HepG2 (cell line): ENCODE results near the gene INSRR. TPM values are rescaled to one million over a fixed set of nuclear protein-coding genes. Genes with fewer than 3 reads are reported as not detected.

ENCODE experiments used
- NR2C2 ChIP-seq: sonication (generic); formaldehyde crosslinking; IDR thresholded peaks from 2 replicates; pipeline ENCODE4 v1.4.0; 2020; ENCODE audit warnings: missing genetic modification reagents, mild to moderate bottlenecking, moderate library complexity, borderline replicate concordance
- NR2F1 ChIP-seq, 2 experiments: fragments of 450-650 bp in 1 of 2; formaldehyde crosslinking in 1 of 2; IDR thresholded peaks; 2 replicates each; pipeline versions ENCODE4 v1.5.0 to v1.6.1; 2016 to 2020; ENCODE audit warnings: mild to moderate bottlenecking in 1 of 2, missing compliant biosample characterization in 1 of 2, missing genetic modification reagents in 1 of 2, moderate library complexity in 1 of 2
- POLR2AphosphoS2 ChIP-seq: IDR thresholded peaks from 2 replicates; pipeline ENCODE4 v1.6.1; 2011; ENCODE audit warnings: low read depth, low read length, improper control_type of control experiment
- SAP130 ChIP-seq: IDR thresholded peaks from 2 replicates; pipeline ENCODE4 v1.6.1; 2016; ENCODE audit warnings: low read depth
- ZMYM3 ChIP-seq: sonication (generic); formaldehyde crosslinking; IDR thresholded peaks from 2 replicates; pipeline ENCODE4 v1.5.1; 2020; ENCODE audit warnings: mild to moderate bottlenecking, missing genetic modification reagents
- ZNF230 ChIP-seq: sonication (generic); formaldehyde crosslinking; IDR thresholded peaks from 2 replicates; pipeline ENCODE4 v1.4.0; 2020; ENCODE audit warnings: mild to moderate bottlenecking, missing genetic modification reagents
- polyA plus RNA-seq, 8 experiments: library from polyadenylated mRNA; depleted of rRNA in 3 of 8; stranded (reverse) in 7 of 8; unstranded in 1 of 8; fragments of >200 nt; fragmentation: Illumina TruSeq in 4 of 8; extraction: Trizol in 4 of 8; gene quantifications; 2 replicates each; pipeline versions ENCODE4 v1.2.1 to v1.2.3, GENCODE V29; 2011 to 2016; ENCODE audit warnings: low read depth in 4 of 8, missing spikeins in 1 of 8, mixed read lengths in 1 of 8; ENCODE audit not compliant: insufficient read depth in 1 of 8
- total RNA-seq, 5 experiments: library from RNA; depleted of rRNA; stranded (reverse); fragments of >200 nt; fragmentation: Illumina TruSeq; extraction: Trizol; gene quantifications; 2 replicates each; pipeline ENCODE4 v1.2.3, GENCODE V29; 2016; ENCODE audit warnings: low read depth in 1 of 5
- TF ChIP-seq, protein P1 (sequence below), 2 experiments: sonication (generic) in 1 of 2; formaldehyde crosslinking in 1 of 2; IDR thresholded peaks; 2 replicates each; pipeline versions ENCODE4 v1.6.1 to v1.9.0; 2014 to 2022; ENCODE audit warnings: antibody characterized with exemption in 1 of 2, borderline replicate concordance in 1 of 2, inconsistent platforms in 1 of 2, low read depth in 1 of 2, missing genetic modification reagents in 1 of 2
- TF ChIP-seq, protein P2 (sequence below): sonication (generic); formaldehyde crosslinking; IDR thresholded peaks from 2 replicates; pipeline ENCODE4 v1.4.0; 2020; ENCODE audit warnings: mild to moderate bottlenecking, missing genetic modification reagents
- TF ChIP-seq, protein P3 (sequence below): sonication (generic); formaldehyde crosslinking; IDR thresholded peaks from 2 replicates; pipeline ENCODE4 v1.4.0; 2020; ENCODE audit warnings: missing genetic modification reagents, borderline replicate concordance
- TF ChIP-seq, protein P4 (sequence below): sonication (generic); formaldehyde crosslinking; IDR thresholded peaks from 2 replicates; pipeline ENCODE4 v1.4.0; 2020; ENCODE audit warnings: missing genetic modification reagents

Gene INSRR
- total and polyA plus RNA-seq, 2 of the 13 experiments (the other 11 are each of a cell fraction or from before 2014, with no cell fraction given), result not detected

DNA sequence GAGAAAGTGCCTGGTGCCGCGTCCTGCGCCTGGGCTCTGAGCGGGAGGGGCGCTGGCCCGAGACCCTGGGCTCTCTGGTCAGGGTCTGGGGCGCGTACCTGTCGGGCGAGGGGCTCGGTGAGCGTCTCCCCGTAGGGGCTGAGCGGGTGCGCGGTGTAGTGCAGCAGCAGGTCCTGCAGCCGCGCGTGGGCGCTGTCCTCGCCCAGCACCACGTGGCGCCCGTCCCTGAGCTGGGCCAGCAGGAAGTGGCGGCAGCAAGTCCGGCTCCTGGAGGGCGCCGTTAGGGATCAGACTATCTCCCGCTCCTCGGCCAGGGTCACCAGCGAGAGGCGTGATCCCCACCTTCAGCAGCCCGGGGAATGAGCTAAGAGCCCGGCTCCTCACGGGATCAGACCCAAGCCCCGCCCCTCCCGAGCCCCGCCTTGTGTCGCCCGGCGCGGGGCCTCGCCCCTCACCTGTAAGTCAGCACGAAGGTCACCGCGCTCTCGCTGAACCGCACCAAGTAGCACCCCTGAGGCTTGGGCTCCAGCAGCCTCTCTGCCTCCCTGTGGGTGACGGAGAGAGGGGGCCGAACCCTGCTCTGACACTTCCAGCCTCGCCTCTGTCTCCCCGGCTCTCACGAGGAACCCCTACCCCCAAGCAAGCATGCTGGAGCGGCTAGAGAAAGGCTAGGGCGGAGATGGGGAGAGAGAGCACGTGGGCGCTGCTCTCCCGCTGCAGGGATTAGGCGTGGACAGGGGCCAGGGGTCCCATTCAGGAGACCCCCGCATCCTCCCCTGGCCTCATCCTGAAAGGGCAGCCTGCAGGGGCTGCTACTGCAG lies 45.0 kb downstream of the INSRR start (continued):
- TF ChIP-seq, protein P1, sequence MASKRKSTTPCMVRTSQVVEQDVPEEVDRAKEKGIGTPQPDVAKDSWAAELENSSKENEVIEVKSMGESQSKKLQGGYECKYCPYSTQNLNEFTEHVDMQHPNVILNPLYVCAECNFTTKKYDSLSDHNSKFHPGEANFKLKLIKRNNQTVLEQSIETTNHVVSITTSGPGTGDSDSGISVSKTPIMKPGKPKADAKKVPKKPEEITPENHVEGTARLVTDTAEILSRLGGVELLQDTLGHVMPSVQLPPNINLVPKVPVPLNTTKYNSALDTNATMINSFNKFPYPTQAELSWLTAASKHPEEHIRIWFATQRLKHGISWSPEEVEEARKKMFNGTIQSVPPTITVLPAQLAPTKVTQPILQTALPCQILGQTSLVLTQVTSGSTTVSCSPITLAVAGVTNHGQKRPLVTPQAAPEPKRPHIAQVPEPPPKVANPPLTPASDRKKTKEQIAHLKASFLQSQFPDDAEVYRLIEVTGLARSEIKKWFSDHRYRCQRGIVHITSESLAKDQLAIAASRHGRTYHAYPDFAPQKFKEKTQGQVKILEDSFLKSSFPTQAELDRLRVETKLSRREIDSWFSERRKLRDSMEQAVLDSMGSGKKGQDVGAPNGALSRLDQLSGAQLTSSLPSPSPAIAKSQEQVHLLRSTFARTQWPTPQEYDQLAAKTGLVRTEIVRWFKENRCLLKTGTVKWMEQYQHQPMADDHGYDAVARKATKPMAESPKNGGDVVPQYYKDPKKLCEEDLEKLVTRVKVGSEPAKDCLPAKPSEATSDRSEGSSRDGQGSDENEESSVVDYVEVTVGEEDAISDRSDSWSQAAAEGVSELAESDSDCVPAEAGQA (IDR thresholded peaks at IDR 0.05; ENCODE audit: low read depth), result no peak
- TF ChIP-seq, protein P1 (CRISPR knock-in tag; IDR thresholded peaks at IDR 0.05; ENCODE audit: borderline replicate concordance), result no peak
- TF ChIP-seq ZMYM3 (CRISPR knock-in tag) (peak; percentile 77), POLR2AphosphoS2 (no peak), NR2F1 (CRISPR knock-in tag; IDR thresholded peaks at IDR 0.05) (no peak), NR2C2 (CRISPR knock-in tag) (0 out of 2 replicates have a peak, but pooled peaks have one; percentile 23), SAP130 (CRISPR knock-in tag) (peak; percentile 83), ZNF230 (CRISPR knock-in tag) (peak; percentile 93; the same call in 1 of the 2 replicates)
- TF ChIP-seq, protein P2, sequence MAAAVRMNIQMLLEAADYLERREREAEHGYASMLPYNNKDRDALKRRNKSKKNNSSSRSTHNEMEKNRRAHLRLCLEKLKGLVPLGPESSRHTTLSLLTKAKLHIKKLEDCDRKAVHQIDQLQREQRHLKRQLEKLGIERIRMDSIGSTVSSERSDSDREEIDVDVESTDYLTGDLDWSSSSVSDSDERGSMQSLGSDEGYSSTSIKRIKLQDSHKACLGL (CRISPR knock-in tag), result peak; percentile 96
- TF ChIP-seq, protein P3, sequence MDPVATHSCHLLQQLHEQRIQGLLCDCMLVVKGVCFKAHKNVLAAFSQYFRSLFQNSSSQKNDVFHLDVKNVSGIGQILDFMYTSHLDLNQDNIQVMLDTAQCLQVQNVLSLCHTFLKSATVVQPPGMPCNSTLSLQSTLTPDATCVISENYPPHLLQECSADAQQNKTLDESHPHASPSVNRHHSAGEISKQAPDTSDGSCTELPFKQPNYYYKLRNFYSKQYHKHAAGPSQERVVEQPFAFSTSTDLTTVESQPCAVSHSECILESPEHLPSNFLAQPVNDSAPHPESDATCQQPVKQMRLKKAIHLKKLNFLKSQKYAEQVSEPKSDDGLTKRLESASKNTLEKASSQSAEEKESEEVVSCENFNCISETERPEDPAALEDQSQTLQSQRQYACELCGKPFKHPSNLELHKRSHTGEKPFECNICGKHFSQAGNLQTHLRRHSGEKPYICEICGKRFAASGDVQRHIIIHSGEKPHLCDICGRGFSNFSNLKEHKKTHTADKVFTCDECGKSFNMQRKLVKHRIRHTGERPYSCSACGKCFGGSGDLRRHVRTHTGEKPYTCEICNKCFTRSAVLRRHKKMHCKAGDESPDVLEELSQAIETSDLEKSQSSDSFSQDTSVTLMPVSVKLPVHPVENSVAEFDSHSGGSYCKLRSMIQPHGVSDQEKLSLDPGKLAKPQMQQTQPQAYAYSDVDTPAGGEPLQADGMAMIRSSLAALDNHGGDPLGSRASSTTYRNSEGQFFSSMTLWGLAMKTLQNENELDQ, result peak; percentile 18; the same call in 1 of the 2 replicates
- TF ChIP-seq, protein P4, sequence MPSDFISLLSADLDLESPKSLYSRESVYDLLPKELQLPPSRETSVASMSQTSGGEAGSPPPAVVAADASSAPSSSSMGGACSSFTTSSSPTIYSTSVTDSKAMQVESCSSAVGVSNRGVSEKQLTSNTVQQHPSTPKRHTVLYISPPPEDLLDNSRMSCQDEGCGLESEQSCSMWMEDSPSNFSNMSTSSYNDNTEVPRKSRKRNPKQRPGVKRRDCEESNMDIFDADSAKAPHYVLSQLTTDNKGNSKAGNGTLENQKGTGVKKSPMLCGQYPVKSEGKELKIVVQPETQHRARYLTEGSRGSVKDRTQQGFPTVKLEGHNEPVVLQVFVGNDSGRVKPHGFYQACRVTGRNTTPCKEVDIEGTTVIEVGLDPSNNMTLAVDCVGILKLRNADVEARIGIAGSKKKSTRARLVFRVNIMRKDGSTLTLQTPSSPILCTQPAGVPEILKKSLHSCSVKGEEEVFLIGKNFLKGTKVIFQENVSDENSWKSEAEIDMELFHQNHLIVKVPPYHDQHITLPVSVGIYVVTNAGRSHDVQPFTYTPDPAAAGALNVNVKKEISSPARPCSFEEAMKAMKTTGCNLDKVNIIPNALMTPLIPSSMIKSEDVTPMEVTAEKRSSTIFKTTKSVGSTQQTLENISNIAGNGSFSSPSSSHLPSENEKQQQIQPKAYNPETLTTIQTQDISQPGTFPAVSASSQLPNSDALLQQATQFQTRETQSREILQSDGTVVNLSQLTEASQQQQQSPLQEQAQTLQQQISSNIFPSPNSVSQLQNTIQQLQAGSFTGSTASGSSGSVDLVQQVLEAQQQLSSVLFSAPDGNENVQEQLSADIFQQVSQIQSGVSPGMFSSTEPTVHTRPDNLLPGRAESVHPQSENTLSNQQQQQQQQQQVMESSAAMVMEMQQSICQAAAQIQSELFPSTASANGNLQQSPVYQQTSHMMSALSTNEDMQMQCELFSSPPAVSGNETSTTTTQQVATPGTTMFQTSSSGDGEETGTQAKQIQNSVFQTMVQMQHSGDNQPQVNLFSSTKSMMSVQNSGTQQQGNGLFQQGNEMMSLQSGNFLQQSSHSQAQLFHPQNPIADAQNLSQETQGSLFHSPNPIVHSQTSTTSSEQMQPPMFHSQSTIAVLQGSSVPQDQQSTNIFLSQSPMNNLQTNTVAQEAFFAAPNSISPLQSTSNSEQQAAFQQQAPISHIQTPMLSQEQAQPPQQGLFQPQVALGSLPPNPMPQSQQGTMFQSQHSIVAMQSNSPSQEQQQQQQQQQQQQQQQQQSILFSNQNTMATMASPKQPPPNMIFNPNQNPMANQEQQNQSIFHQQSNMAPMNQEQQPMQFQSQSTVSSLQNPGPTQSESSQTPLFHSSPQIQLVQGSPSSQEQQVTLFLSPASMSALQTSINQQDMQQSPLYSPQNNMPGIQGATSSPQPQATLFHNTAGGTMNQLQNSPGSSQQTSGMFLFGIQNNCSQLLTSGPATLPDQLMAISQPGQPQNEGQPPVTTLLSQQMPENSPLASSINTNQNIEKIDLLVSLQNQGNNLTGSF (CRISPR knock-in tag), result peak; percentile 82; the same call in 1 of the 2 replicates
